IMR-90 (cell line): ENCODE data around the gene B3GAT1. TPM values are rescaled to one million over a fixed set of nuclear protein-coding genes. Genes with fewer than 3 reads are reported as not detected.

ENCODE experiments used
- ATAC-seq: fragments of 200-7000 bp; cut with Tn5 transposase; 2 replicates; pipeline ENCODE4 v1.9.1; 2020; ENCODE audit warnings: low read depth, mild to moderate bottlenecking, moderate library complexity
- BruUV-seq: library from RNA; stranded (reverse); fragments of 400-500 nt; replicated peaks from 2 replicates; lab custom pipeline; 2021; lab: Mats Ljungman, UMichigan
- CTCF ChIA-PET: fragments of 300-600 bp; formaldehyde crosslinking; extraction: SDS; loops from one replicate; lab custom pipeline; 2021; ENCODE audit warnings: antibody characterized with exemption; lab: Yijun Ruan, JAX
- POLR2A ChIA-PET: fragments of 300-600 bp; sonication (Branson Sonifier 250); formaldehyde crosslinking; loops from one replicate; lab custom pipeline; 2022; ENCODE audit warnings: antibody characterized with exemption; ENCODE audit not compliant: unreplicated experiment; lab: Charles Lee
- DNase-seq: peaks from one replicate; pipeline ENCODE4 v3.0.0; 2013
- H2AFZ ChIP-seq: replicated peaks from 2 replicates; pipeline ENCODE3; 2013; ENCODE audit warnings: low read length, mild to moderate bottlenecking; ENCODE audit not compliant: poor library complexity
- H2AK5ac ChIP-seq: 2 replicates; pipeline ENCODE4 v1.6.1; 2013; ENCODE audit warnings: low read depth, low read length, inconsistent platforms
- H2AK9ac ChIP-seq: replicated peaks from 2 replicates; pipeline ENCODE3; 2013; ENCODE audit warnings: mild to moderate bottlenecking, low read depth, low read length, moderate library complexity; ENCODE audit not compliant: poor library complexity
- H2BK120ac ChIP-seq: 2 replicates; pipeline ENCODE4 v1.6.1; 2013; ENCODE audit warnings: low read depth, low read length, inconsistent platforms
- H2BK15ac ChIP-seq: 3 replicates; pipeline ENCODE4 v1.6.1; 2013; ENCODE audit warnings: low read depth, low read length, inconsistent platforms
- H2BK20ac ChIP-seq: 2 replicates; pipeline ENCODE4 v1.6.1; 2013; ENCODE audit warnings: low read depth, mild to moderate bottlenecking, inconsistent platforms, low read length, moderate library complexity
- H2BK5ac ChIP-seq: 2 replicates; pipeline ENCODE4 v1.6.1; 2013; ENCODE audit warnings: mild to moderate bottlenecking, low read depth, low read length, inconsistent platforms; ENCODE audit not compliant: poor library complexity, severe bottlenecking
- H3K14ac ChIP-seq: replicated peaks from 2 replicates; pipeline ENCODE4 v1.6.1; 2013; ENCODE audit warnings: low read depth, low read length, inconsistent platforms
- H3K18ac ChIP-seq: 2 replicates; pipeline ENCODE4 v1.6.1; 2013; ENCODE audit warnings: low read depth, low read length, control low read depth
- H3K23ac ChIP-seq: 2 replicates; pipeline ENCODE4 v1.6.1; 2013; ENCODE audit warnings: low read depth, low read length, inconsistent platforms
- H3K27ac ChIP-seq: 2 replicates; pipeline ENCODE4 v1.5.1; 2013; ENCODE audit warnings: mild to moderate bottlenecking, control low read depth, low read length; ENCODE audit not compliant: insufficient read depth
- H3K27me3 ChIP-seq: 2 replicates; pipeline ENCODE4 v1.6.1; 2013; ENCODE audit warnings: low read length; ENCODE audit not compliant: control insufficient read depth, insufficient read depth
- H3K36me3 ChIP-seq: 2 replicates; pipeline ENCODE4 v1.6.1; 2013; ENCODE audit warnings: low read length, mixed read lengths; ENCODE audit not compliant: control insufficient read depth, insufficient read depth
- H3K4ac ChIP-seq: 2 replicates; pipeline ENCODE4 v1.6.1; 2013; ENCODE audit warnings: low read depth, low read length, inconsistent platforms
- H3K4me1 ChIP-seq: 2 replicates; pipeline ENCODE4 v1.6.1; 2013; ENCODE audit warnings: low read length, mixed read lengths; ENCODE audit not compliant: control insufficient read depth, insufficient read depth
- H3K4me2 ChIP-seq: 2 replicates; pipeline ENCODE4 v1.6.1; 2013; ENCODE audit warnings: low read depth, mild to moderate bottlenecking, control low read depth, low read length, moderate library complexity
- H3K4me3 ChIP-seq: 2 replicates; pipeline ENCODE4 v1.5.1; 2013; ENCODE audit warnings: low read depth, mild to moderate bottlenecking, control low read depth, low read length, moderate library complexity; ENCODE audit not compliant: insufficient read depth
- H3K56ac ChIP-seq: 2 replicates; pipeline ENCODE4 v1.6.1; 2013; ENCODE audit warnings: low read length, inconsistent platforms; ENCODE audit not compliant: insufficient read depth; ENCODE audit errors: extremely low read depth
- H3K79me1 ChIP-seq, 2 experiments: 2 replicates each; pipeline ENCODE4 v1.6.1; 2013; ENCODE audit warnings: low read length in 2 of 2, inconsistent platforms in 1 of 2, low read depth in 1 of 2
- H3K9ac ChIP-seq: 2 replicates; pipeline ENCODE4 v1.6.1; 2013; ENCODE audit warnings: low read depth, low read length, control low read depth
- H3K9me1 ChIP-seq: 2 replicates; pipeline ENCODE4 v1.6.1; 2013; ENCODE audit warnings: low read length, inconsistent platforms; ENCODE audit not compliant: insufficient read depth
- H3K9me3 ChIP-seq: 2 replicates; pipeline ENCODE4 v1.6.1; 2013; ENCODE audit warnings: low read length; ENCODE audit not compliant: control insufficient read depth, insufficient read depth
- H4K20me1 ChIP-seq: 2 replicates; pipeline ENCODE4 v1.6.1; 2013; ENCODE audit warnings: low read length, inconsistent platforms; ENCODE audit not compliant: insufficient read depth
- H4K5ac ChIP-seq: 2 replicates; pipeline ENCODE4 v1.6.1; 2013; ENCODE audit warnings: mild to moderate bottlenecking, low read depth, low read length, control low read depth
- H4K8ac ChIP-seq, 2 experiments: 2 replicates each; pipeline ENCODE4 v1.6.1; 2013; ENCODE audit warnings: low read depth in 2 of 2, low read length in 2 of 2, control low read depth in 1 of 2, inconsistent platforms in 1 of 2
- H4K91ac ChIP-seq: 2 replicates; pipeline ENCODE4 v1.6.1; 2013; ENCODE audit warnings: low read depth, low read length, inconsistent platforms; ENCODE audit not compliant: insufficient read depth
- BHLHE40 ChIP-seq: fragments of 150-350 bp; IDR thresholded peaks from 2 replicates; pipeline ENCODE4 v1.6.1; 2016; ENCODE audit warnings: mild to moderate bottlenecking, low read depth, low read length
- CHD1 ChIP-seq: IDR thresholded peaks from 2 replicates; pipeline ENCODE4 v1.6.1; 2012; ENCODE audit warnings: low read depth, low read length, improper control_type of control experiment
- ELK1 ChIP-seq: fragments of 150-350 bp; IDR thresholded peaks from 2 replicates; pipeline ENCODE4 v1.6.1; 2016; ENCODE audit warnings: low read depth, mild to moderate bottlenecking, low read length, moderate library complexity, borderline replicate concordance
- MAZ ChIP-seq: IDR thresholded peaks from 2 replicates; pipeline ENCODE4 v1.6.1; 2012; ENCODE audit warnings: low read depth, mild to moderate bottlenecking, low read length, improper control_type of control experiment, moderate library complexity, borderline replicate concordance
- POLR2A ChIP-seq: IDR thresholded peaks from 2 replicates; pipeline ENCODE4 v1.6.1; 2012; ENCODE audit warnings: mild to moderate bottlenecking, low read depth, low read length
- RFX5 ChIP-seq: IDR thresholded peaks from 2 replicates; pipeline ENCODE4 v1.8.0; 2012; ENCODE audit warnings: low read depth, mild to moderate bottlenecking, low read length, moderate library complexity
- USF2 ChIP-seq: fragments of 150-350 bp; IDR thresholded peaks from 2 replicates; pipeline ENCODE4 v1.6.1; 2017; ENCODE audit warnings: mild to moderate bottlenecking, antibody characterized with exemption, low read length, low read depth
- WGBS, 2 experiments: methylation state at CpG; one replicate each; pipeline versions ENCODE4 v1.1.5 to v1.1.7; 2013; ENCODE audit warnings: missing lambda C conversion rate in 2 of 2; ENCODE audit not compliant: insufficient read length in 1 of 2; ENCODE audit errors: extremely low coverage in 2 of 2; 5-methylcytosine and 5-hydroxymethylcytosine counted together
- dilution Hi-C: fragments of 300-500 bp; cut with HindIII; formaldehyde crosslinking; loops from one replicate; pipeline ENCODE4 v1.14.3; 2018; ENCODE audit warnings: low sequenced_read_pairs; ENCODE audit not compliant: unreplicated experiment
- in situ Hi-C: fragments of 300-500 bp; cut with MboI; formaldehyde crosslinking; loops from 3 replicates; pipeline ENCODE4 v1.14.3; 2019; ENCODE audit warnings: low sequenced_read_pairs, inconsistent platforms, mixed read lengths
- intact Hi-C: fragments of 100-400 bp; cut with micrococcal nuclease; formaldehyde crosslinking; loops from 2 replicates; pipeline ENCODE4 v1.10.0; 2022
- polyA plus RNA-seq, 3 experiments: library from polyadenylated mRNA; depleted of rRNA; stranded (reverse); fragments of >200 nt; gene quantifications; 2 replicates each; pipeline ENCODE4 v1.2.3, GENCODE V29; 2012; ENCODE audit warnings: low replicate concordance in 1 of 3
- total RNA-seq: library from RNA; depleted of rRNA; stranded (reverse); fragments of >200 nt; gene quantifications from 2 replicates; pipeline ENCODE4 v1.2.3, GENCODE V29; 2012

The B3GAT1 gene
- total and polyA plus RNA-seq, 2 of the 4 experiments (the other 2 are of a cell fraction) = not detected

DNA sequence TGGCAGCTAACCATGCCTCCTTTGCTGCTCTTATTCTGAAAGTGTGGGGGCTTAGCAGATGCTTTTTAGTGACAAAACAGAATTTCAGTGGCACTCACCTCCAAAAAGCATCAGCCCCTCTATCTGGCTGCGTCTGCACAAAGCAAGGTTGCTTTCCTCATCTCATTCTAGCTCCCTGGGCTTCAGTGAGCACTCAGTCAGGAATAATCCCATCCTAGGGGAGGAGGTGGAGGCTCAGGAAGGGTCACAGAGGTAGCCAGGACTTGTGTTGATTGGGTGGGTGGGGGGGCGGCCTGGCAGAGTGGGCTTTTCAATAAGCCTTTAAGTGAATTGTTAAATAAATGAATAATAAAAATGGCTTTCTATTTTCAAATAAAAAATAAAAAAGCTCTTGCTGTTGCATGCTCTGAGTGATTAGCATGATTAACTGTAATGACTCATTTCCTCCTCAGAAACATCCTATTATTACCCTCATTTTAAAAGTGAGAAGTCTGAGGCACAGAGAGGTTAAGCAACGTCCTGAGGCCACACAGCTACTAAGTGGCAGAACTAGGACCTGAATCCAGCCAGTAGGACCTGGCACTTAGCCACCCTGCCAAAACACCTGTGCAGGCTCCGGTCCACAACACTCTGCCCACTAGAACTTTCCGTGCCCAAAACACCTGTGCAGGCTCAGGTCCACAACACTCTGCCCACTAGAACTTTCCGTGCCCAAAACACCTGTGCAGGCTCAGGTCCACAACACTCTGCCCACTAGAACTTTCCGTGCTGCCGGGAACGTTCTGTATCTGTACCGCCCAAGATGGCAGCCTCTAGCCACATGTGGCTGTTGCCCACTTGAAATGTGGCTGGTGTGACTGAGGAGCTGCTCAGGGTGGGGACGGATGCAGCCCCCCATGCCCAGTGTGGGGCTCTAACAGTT is 5.5 kb downstream of the B3GAT1 start (continued):
- no peak for TF ChIP-seq ELK1

- Histone ChIP-seq H4K5ac (no peak overlapping the region), H4K8ac (no peak overlapping the region), H4K91ac (no peak overlapping the region), H2AK9ac (no peak overlapping the region), H2AFZ (no peak overlapping the region), H2BK120ac (no peak overlapping the region), H3K9ac (no peak overlapping the region), H4K20me1 (no peaks in the 10 kb centered on the region), H3K9me3 (peaks cover 5% of the 10 kb centered on the region; the same call in 1 of the 2 replicates), H3K23ac (no peak overlapping the region), H2BK20ac (no peak overlapping the region), H3K4ac (no peak overlapping the region), H3K9me1 (no peaks in the 10 kb centered on the region), H3K14ac (no peak overlapping the region), H3K18ac (no peak overlapping the region), H2BK15ac (no peak overlapping the region), H2BK5ac (no peak overlapping the region), H2AK5ac (no peak overlapping the region), H3K4me1 (no peaks in the 10 kb centered on the region), H3K4me3 (no peak overlapping the region), H3K56ac (no peak overlapping the region), H3K27ac (no peak overlapping the region), H3K36me3 (no peaks in the 10 kb centered on the region), H3K79me1 (no peaks in the 10 kb centered on the region), H3K4me2 (no peak overlapping the region), H3K27me3 (peaks cover 2% of the 10 kb centered on the region)
- dilution Hi-C loops (no loop called here), intact Hi-C loops (no loop called here), in situ Hi-C loops (no loop called here)
- ATAC-seq (no peak), DNase-seq (no peak)
- 47% methylated on average over 2 of the region's 9 CpGs; no CpG with 5 or more reads in 1 of the 2 experiments for WGBS, 2 experiments
- BruUV-seq = no TSS peak
- TF ChIP-seq RFX5 (no peak), MAZ (no peak), CHD1 (no peak), BHLHE40 (no peak), POLR2A (no peak), USF2 (no peak)
- POLR2A ChIA-PET = no interaction called here
- CTCF ChIA-PET = no interaction called here
Measured at GRCh38 chr11:134405841-134406240, 6.2 kb downstream of the B3GAT1 start.
